HCT116 (cell line): ENCODE measurements around the gene CENPP. TPM values are rescaled to one million over a fixed set of nuclear protein-coding genes. Genes with fewer than 3 reads are reported as not detected.

ENCODE experiments used
- ATAC-seq: fragments of 200-7000 bp; cut with Tn5 transposase; 2 replicates; pipeline ENCODE4 v1.9.1; 2020; ENCODE audit warnings: mild to moderate bottlenecking, moderate library complexity
- BruUV-seq: library from RNA; stranded (reverse); fragments of 400-500 nt; replicated peaks from 2 replicates; lab custom pipeline; 2021; lab: Mats Ljungman, UMichigan
- CTCF ChIA-PET: fragments of 300-600 bp; sonication (Branson Sonifier 250); formaldehyde crosslinking; loops from one replicate; lab custom pipeline; 2021; ENCODE audit warnings: antibody characterized with exemption; lab: Charles Lee
- POLR2A ChIA-PET: fragments of 300-600, 350-600 bp; sonication (Branson Sonifier 250); formaldehyde crosslinking; loops from one replicate; lab custom pipeline; 2021; ENCODE audit warnings: antibody characterized with exemption; lab: Charles Lee
- RAD21 ChIA-PET, 2 experiments: fragments of 300-600 bp; sonication (Branson Sonifier 250); formaldehyde crosslinking; loops; one replicate each; lab custom pipeline; 2023; ENCODE audit warnings: low total read pairs in 2 of 2; ENCODE audit not compliant: uncharacterized antibody in 2 of 2, unreplicated experiment in 2 of 2, low non-redundant PET in 1 of 2; lab: Charles Lee
- DNase-seq: peaks from one replicate; pipeline ENCODE4 v3.0.0-alpha.2; 2010; ENCODE audit warnings: low read depth, low spot score
- H2AFZ ChIP-seq: fragments of 200-600 bp; shearing (Covaris generic), sonication (generic); 2 replicates; pipeline ENCODE4 v1.6.1; 2017; ENCODE audit warnings: low read depth, mixed run types, mixed read lengths, antibody characterized with exemption, low read length; ENCODE audit not compliant: poor library complexity, severe bottlenecking
- H3K27ac ChIP-seq: 2 replicates; pipeline ENCODE4 v1.5.1; 2012; ENCODE audit warnings: low read depth, low read length
- H3K27me3 ChIP-seq: fragments of 200-600 bp; sonication (generic); 2 replicates; pipeline ENCODE4 v1.6.1; 2016; ENCODE audit warnings: mixed run types, low read length, mixed read lengths; ENCODE audit not compliant: insufficient read depth
- H3K36me3 ChIP-seq, 2 experiments: fragments of 200-500 bp in 1 of 2; fragments of 200-600 bp in 1 of 2; sonication (Bioruptor generic) in 1 of 2; sonication (generic) in 1 of 2; 2 replicates each; pipeline versions ENCODE4 v1.5.1 to v1.6.1; 2014 to 2016; ENCODE audit warnings: low read length in 2 of 2, inconsistent platforms in 1 of 2, mixed read lengths in 1 of 2, mixed run types in 1 of 2; ENCODE audit not compliant: insufficient read depth in 2 of 2, control insufficient read depth in 1 of 2
- H3K4me1 ChIP-seq, 2 experiments: fragments of 200-600 bp in 1 of 2; sonication (generic) in 1 of 2; 2 replicates each; pipeline versions ENCODE4 v1.5.1 to v1.6.1; 2012 to 2017; ENCODE audit warnings: low read length in 2 of 2, inconsistent platforms in 1 of 2, mild to moderate bottlenecking in 1 of 2, mixed read lengths in 1 of 2, mixed run types in 1 of 2, moderate library complexity in 1 of 2; ENCODE audit not compliant: insufficient read depth in 2 of 2, control insufficient read depth in 1 of 2
- H3K4me2 ChIP-seq: fragments of 200-600 bp; sonication (generic); 2 replicates; pipeline ENCODE4 v1.6.1; 2017; ENCODE audit warnings: mixed run types, low read length, mixed read lengths
- H3K4me3 ChIP-seq, 2 experiments: fragments of 200-600 bp in 1 of 2; sonication (generic) in 1 of 2; replicated peaks in 1 of 2; 2 replicates each; pipeline ENCODE4 v1.5.1; 2011 to 2016; ENCODE audit warnings: low read length in 2 of 2, control low read depth in 1 of 2, low read depth in 1 of 2, mild to moderate bottlenecking in 1 of 2, mixed read lengths in 1 of 2, mixed run types in 1 of 2
- H3K79me2 ChIP-seq: fragments of 200-600 bp; sonication (generic); 2 replicates; pipeline ENCODE4 v1.6.1; 2017; ENCODE audit warnings: mild to moderate bottlenecking, mixed run types, low read length, moderate library complexity, mixed read lengths; ENCODE audit not compliant: insufficient read depth
- H3K9ac ChIP-seq: fragments of 200-600 bp; sonication (generic); 2 replicates; pipeline ENCODE4 v1.6.1; 2016; ENCODE audit warnings: low read length, mixed read lengths
- H3K9me2 ChIP-seq: fragments of 200-600 bp; sonication (generic), shearing (Covaris generic); 2 replicates; pipeline ENCODE4 v1.6.1; 2017; ENCODE audit warnings: mixed run types, mild to moderate bottlenecking, moderate library complexity; ENCODE audit not compliant: insufficient read depth
- H3K9me3 ChIP-seq, 2 experiments: fragments of 200-500 bp in 1 of 2; fragments of 200-600 bp in 1 of 2; sonication (Bioruptor generic) in 1 of 2; sonication (generic) in 1 of 2; 2 replicates each; pipeline ENCODE4 v1.6.1; 2014 to 2017; ENCODE audit warnings: low read length in 2 of 2, mixed read lengths in 2 of 2, inconsistent platforms in 1 of 2, low read depth in 1 of 2, mild to moderate bottlenecking in 1 of 2, mixed run types in 1 of 2, moderate library complexity in 1 of 2; ENCODE audit not compliant: control insufficient read depth in 1 of 2, insufficient read depth in 1 of 2
- H4K20me1 ChIP-seq: fragments of 200-600 bp; sonication (generic), shearing (Covaris generic); 2 replicates; pipeline ENCODE4 v1.6.1; 2017; ENCODE audit warnings: mixed run types, mild to moderate bottlenecking, moderate library complexity; ENCODE audit not compliant: insufficient read depth
- CBX3 ChIP-seq: IDR thresholded peaks from 2 replicates; pipeline ENCODE4 v1.6.1; 2012; ENCODE audit warnings: low read depth
- EGR1 ChIP-seq: IDR thresholded peaks from 2 replicates; pipeline ENCODE4 v1.6.1; 2012; ENCODE audit warnings: low read depth
- ELF1 ChIP-seq: IDR thresholded peaks from 2 replicates; pipeline ENCODE4 v1.6.1; 2012; ENCODE audit warnings: low read depth, borderline replicate concordance
- EZH2 ChIP-seq: fragments of 200-600 bp; sonication (generic); IDR thresholded peaks from 2 replicates; pipeline ENCODE4 v1.6.1; 2017; ENCODE audit warnings: antibody characterized with exemption, mixed run types
- EZH2phosphoT487 ChIP-seq: fragments of 200-600 bp; IDR thresholded peaks from 2 replicates; pipeline ENCODE4 v1.6.1; 2018; ENCODE audit warnings: antibody characterized with exemption, borderline replicate concordance
- FOSL1 ChIP-seq: IDR thresholded peaks from 2 replicates; pipeline ENCODE4 v1.6.1; 2012; ENCODE audit warnings: low read depth
- POLR2A ChIP-seq: IDR thresholded peaks from 2 replicates; pipeline ENCODE4 v1.7.0; 2011; ENCODE audit warnings: borderline replicate concordance; ENCODE audit not compliant: insufficient read depth, insufficient read length; ENCODE audit errors: extremely low read depth
- SIN3A ChIP-seq: IDR thresholded peaks from 2 replicates; pipeline ENCODE4 v1.6.1; 2012; ENCODE audit warnings: low read depth
- SP1 ChIP-seq: IDR thresholded peaks from 2 replicates; pipeline ENCODE4 v1.6.1; 2012; ENCODE audit warnings: low read depth
- SRF ChIP-seq: IDR thresholded peaks from 2 replicates; pipeline ENCODE4 v1.6.1; 2012; ENCODE audit warnings: low read depth
- YY1 ChIP-seq: IDR thresholded peaks from 2 replicates; pipeline ENCODE4 v1.6.1; 2011; ENCODE audit warnings: low read length, low read depth, moderate library complexity, mild to moderate bottlenecking; ENCODE audit not compliant: insufficient replicate concordance; ENCODE audit errors: extremely low read depth
- ZNF274 ChIP-seq: fragments of 200-500 bp; sonication (Bioruptor generic); IDR thresholded peaks from 2 replicates; pipeline ENCODE4 v1.6.1; 2014; ENCODE audit warnings: mild to moderate bottlenecking, low read depth, low read length, inconsistent platforms
- intact Hi-C: fragments of 100-400 bp; cut with micrococcal nuclease; formaldehyde crosslinking; loops from 2 replicates; pipeline ENCODE4 v1.10.0; 2022
- total RNA-seq: library from RNA; stranded (reverse); gene quantifications from one replicate; pipeline ENCODE4 v1.2.1, GENCODE V29; 2021; ENCODE audit not compliant: unreplicated experiment
- TF ChIP-seq, protein P1 (sequence below): IDR thresholded peaks from 2 replicates; pipeline ENCODE4 v1.6.1; 2012
- TF ChIP-seq, protein P2 (sequence below): IDR thresholded peaks from 2 replicates; pipeline ENCODE4 v1.6.1; 2011; ENCODE audit warnings: mild to moderate bottlenecking, low read length, moderate library complexity; ENCODE audit not compliant: insufficient replicate concordance; ENCODE audit errors: extremely low read depth
- TF ChIP-seq, protein P3 (sequence below): IDR thresholded peaks from 2 replicates; pipeline ENCODE4 v1.6.1; 2012

CENPP gene
- total RNA-seq, 1 experiment from 2014 or later, result 7.0 TPM

DNA sequence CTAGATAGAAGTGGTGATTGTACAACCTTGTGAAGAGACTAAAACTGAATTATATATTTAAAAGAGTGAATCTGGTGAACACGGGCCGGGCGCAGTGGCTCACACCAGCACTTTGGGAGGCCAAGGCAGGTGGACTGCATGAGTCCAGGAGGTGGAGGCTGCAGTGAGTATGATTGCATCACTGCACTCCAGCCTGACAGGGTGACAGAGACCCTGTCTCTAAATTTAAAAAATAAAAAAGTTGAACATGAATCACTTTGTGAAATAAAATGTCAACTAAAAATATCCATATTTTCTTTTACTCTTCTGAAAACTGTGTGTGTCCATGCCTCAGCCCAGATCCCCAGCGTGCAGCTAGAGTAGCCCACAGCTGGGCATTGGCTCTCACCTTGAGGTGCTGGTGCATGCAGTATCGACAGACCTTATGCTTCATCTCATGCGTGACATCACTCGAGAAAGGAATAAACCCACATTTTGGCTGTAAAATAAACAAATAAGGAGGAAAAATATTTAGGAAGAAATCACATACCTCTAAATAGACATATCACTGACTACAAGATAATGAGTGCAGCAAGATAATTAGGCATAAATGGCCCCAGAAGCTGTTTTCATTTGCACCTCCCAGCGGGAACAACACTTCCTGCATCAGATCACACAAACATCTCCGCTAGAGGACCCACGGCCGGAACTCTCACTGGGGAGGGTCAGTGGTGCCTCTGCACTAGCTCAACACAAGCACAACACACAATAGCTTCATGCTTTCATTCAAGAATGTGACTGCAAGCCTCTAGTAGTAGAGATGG, 322.1 kb downstream of the CENPP start:
- intact Hi-C loops, result no loop called here
- Histone ChIP-seq H3K9ac (no peak overlapping the region), H3K27ac (no peak overlapping the region), H4K20me1 (no peaks in the 10 kb centered on the region), H3K79me2 (0 out of 2 replicates have a peak, but pooled peaks cover 6% of the 10 kb centered on the region), H3K4me3 (no peak overlapping the region), H3K36me3 (peaks cover 11 to 25% of the 10 kb centered on the region in 2 experiments; a peak in 3 of 4 replicates), H2AFZ (no peak overlapping the region), H3K27me3 (no peaks in the 10 kb centered on the region), H3K4me1 (no peaks in the 10 kb centered on the region), H3K4me2 (no peak overlapping the region), H3K9me3 (no peaks in the 10 kb centered on the region), H3K9me2 (no peaks in the 10 kb centered on the region)
- ChIA-PET CTCF (no interaction called here), RAD21 (no interaction called here), POLR2A (no interaction called here)
- BruUV-seq, result no TSS peak
- ATAC-seq (no peak), DNase-seq (no peak)
- TF ChIP-seq POLR2A (no peak), EZH2phosphoT487 (no peak), ELF1 (no peak), SP1 (no peak), EGR1 (no peak), SIN3A (no peak), SRF (no peak), ZNF274 (no peak), CBX3 (no peak), YY1 (no peak), FOSL1 (no peak), EZH2 (no peak)
- TF ChIP-seq, protein P1, sequence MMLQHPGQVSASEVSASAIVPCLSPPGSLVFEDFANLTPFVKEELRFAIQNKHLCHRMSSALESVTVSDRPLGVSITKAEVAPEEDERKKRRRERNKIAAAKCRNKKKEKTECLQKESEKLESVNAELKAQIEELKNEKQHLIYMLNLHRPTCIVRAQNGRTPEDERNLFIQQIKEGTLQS, result no peak
- TF ChIP-seq, protein P2, sequence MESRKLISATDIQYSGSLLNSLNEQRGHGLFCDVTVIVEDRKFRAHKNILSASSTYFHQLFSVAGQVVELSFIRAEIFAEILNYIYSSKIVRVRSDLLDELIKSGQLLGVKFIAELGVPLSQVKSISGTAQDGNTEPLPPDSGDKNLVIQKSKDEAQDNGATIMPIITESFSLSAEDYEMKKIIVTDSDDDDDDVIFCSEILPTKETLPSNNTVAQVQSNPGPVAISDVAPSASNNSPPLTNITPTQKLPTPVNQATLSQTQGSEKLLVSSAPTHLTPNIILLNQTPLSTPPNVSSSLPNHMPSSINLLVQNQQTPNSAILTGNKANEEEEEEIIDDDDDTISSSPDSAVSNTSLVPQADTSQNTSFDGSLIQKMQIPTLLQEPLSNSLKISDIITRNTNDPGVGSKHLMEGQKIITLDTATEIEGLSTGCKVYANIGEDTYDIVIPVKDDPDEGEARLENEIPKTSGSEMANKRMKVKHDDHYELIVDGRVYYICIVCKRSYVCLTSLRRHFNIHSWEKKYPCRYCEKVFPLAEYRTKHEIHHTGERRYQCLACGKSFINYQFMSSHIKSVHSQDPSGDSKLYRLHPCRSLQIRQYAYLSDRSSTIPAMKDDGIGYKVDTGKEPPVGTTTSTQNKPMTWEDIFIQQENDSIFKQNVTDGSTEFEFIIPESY, result no peak
- TF ChIP-seq, protein P3, sequence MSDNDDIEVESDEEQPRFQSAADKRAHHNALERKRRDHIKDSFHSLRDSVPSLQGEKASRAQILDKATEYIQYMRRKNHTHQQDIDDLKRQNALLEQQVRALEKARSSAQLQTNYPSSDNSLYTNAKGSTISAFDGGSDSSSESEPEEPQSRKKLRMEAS, result no peak
